ENCODE data around the gene CRACDL. TPM values are rescaled to one million over a fixed set of nuclear protein-coding genes. Genes with fewer than 3 reads are reported as not detected.

CRACDL gene
- total RNA-seq, 2 donors from 2014 or later, result 0.13 to 0.16 TPM

DNA sequence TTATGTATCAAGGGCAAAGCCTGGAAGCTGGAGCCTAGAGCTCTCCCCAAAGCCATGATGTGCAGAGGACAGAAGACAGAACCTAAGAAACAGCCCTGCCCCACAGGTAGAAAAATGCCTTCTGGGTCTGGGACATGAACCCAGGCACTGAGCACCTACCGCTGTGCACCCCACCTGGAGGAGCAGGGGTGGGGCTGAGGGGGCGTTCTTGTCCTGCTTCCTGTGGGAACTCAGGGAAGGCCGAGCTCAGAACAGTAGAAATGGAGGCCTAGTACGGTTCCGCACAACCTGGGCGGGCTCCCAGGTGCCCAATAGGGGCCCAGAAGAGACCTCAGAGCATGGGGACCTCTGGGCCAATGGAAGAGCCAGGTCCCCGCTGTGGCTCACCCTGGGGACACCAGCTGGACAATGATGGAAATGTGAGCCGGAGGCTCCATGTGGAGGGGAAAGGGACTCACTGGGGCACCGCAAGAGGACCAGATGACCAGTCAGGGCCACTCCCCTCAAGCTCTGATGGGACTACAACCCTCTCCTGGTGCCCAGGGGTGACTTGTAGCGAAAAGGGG is 3.2 kb downstream of the CRACDL start:
- H3K27ac Mint-ChIP-seq, result no peak overlapping the region
- H3K9me3 Mint-ChIP-seq, result no peaks in the 10 kb centered on the region
- peaks cover 4% of the 10 kb centered on the region for H3K4me1 Mint-ChIP-seq
- ATAC-seq (replicated peaks), result no peak
- H3K27me3 Mint-ChIP-seq, result peaks cover 32% of the 10 kb centered on the region
- no peak overlapping the region for H3K4me3 Mint-ChIP-seq
- no peaks in the 10 kb centered on the region for H3K36me3 Mint-ChIP-seq (ENCODE audit: low read depth)

DNA sequence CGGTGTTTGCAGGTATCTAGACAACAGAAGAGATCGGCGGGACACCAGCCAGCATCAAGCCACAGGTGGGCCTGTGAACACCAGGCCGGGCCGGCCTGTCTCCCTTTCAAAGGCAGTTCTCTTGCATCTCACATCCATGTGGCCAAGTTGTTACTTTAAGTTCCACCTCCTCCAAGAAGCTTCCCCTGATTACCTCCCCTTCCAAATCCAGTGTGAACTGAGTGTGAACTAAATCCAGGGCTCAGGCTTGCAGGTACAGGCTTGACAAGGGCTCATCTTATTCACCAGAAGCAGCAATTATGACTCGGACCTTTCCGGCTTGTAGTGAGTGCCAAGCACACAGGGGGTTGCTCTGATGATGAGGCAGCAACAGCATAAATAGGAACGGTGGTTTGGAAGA is 3.9 kb downstream of the CRACDL start:
- H3K4me3 Mint-ChIP-seq, result no peak overlapping the region
- H3K9me3 Mint-ChIP-seq, result no peaks in the 10 kb centered on the region
- ATAC-seq (replicated peaks), result no peak
- H3K4me1 Mint-ChIP-seq, result peaks cover 4% of the 10 kb centered on the region
- H3K27ac Mint-ChIP-seq, result no peak overlapping the region
- no peaks in the 10 kb centered on the region for H3K36me3 Mint-ChIP-seq (ENCODE audit: low read depth)
- peaks cover 31% of the 10 kb centered on the region for H3K27me3 Mint-ChIP-seq

DNA sequence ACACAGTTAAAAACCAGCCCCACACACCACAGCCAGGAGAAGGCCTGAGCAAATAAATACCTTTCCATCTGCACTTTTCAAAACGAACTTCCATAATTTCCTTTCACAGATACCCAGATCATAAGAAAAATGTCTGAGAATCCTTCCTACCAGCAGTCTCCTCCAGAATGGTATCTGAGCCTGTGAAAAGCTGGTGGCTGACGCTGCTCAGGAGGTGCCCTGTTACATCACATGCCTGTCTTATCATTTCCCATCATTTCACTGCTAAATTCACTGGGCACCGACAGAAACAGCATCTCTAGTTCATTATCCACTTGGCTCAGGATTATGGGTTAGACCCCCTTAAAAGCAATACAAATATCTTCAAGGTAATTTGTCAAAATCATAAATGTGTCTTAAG is 4.4 kb downstream of the CRACDL start:
- peaks cover 4% of the 10 kb centered on the region for H3K4me1 Mint-ChIP-seq
- ATAC-seq (replicated peaks), result no peak
- H3K4me3 Mint-ChIP-seq, result no peak overlapping the region
- no peak overlapping the region for H3K27ac Mint-ChIP-seq
- no peaks in the 10 kb centered on the region for H3K36me3 Mint-ChIP-seq (ENCODE audit: low read depth)
- H3K9me3 Mint-ChIP-seq, result no peaks in the 10 kb centered on the region
- peaks cover 31% of the 10 kb centered on the region for H3K27me3 Mint-ChIP-seq

DNA sequence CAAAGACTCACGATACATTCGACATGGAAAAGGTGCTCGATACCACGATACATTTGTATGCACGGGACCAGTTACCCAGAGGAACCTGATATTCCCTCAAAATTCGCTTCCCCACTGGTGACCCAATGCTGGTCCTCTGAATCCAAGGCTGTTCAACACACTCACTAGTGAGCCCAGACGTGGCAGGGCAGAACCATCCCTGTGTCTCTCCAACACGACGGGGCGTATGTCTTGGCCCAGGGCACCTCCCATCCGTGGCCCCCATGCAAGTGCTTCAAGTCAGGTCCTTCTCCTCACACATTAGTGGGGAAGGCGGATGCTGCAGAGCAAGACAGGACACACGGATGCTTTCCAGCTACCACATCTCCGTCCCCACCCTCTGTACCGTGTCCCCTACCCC is 6.1 kb downstream of the CRACDL start:
- Mint-ChIP-seq H3K27ac (no peak overlapping the region), H3K9me3 (no peaks in the 10 kb centered on the region), H3K4me1 (no peaks in the 10 kb centered on the region), H3K27me3 (peaks cover 25% of the 10 kb centered on the region), H3K4me3 (no peak overlapping the region), H3K36me3 (ENCODE audit: low read depth) (no peaks in the 10 kb centered on the region)
- ATAC-seq (replicated peaks), result no peak

DNA sequence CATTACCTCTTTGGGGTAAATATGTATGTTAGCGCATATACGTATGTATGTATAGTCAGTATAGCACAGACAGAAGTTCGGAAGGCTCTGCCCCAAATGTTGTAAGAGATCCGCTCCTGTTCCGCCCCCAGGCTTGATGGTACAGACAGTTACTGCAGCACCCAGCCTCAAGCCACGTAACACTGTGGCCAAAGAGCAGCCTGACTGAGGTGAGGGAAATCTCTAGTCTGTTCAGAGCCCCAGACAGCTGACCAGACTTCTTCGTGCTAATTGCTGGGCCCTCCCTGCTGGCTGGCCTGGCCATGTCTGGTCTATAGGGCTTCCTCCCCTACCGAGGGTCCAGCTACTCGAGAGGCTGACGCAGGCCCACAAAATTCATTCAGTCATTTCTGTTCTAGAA is 7.8 kb downstream of the CRACDL start:
- no peak overlapping the region for H3K4me3 Mint-ChIP-seq
- H3K27me3 Mint-ChIP-seq, result peaks cover 12% of the 10 kb centered on the region
- no peaks in the 10 kb centered on the region for H3K4me1 Mint-ChIP-seq

DNA sequence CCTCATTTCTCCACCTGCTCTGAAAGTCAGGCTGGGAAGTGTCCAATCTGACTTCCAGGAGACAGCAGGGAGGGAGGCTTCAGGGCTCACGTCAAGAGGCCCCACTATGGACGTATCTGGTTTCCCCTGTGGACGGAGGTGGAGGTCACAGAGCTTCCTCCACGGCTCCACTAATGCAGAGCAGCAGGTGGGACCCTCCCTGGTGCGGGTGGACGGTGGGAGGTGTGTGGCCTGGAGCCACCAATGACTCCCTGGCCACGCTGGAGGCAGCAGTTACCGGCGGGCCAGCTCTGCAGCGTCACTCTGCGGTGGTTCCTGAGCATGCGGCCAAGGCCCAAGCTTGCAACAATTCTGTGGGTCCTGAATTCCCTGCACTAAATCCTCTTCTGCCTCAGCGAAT is 9.0 kb downstream of the CRACDL start:
- no peak for ATAC-seq (replicated peaks)

More for the DNA sequence above, 7.8 kb downstream of the CRACDL start:
- ATAC-seq (replicated peaks), result no peak
- Mint-ChIP-seq H3K9me3 (no peaks in the 10 kb centered on the region), H3K27ac (no peak overlapping the region), H3K36me3 (ENCODE audit: low read depth) (no peaks in the 10 kb centered on the region)

DNA sequence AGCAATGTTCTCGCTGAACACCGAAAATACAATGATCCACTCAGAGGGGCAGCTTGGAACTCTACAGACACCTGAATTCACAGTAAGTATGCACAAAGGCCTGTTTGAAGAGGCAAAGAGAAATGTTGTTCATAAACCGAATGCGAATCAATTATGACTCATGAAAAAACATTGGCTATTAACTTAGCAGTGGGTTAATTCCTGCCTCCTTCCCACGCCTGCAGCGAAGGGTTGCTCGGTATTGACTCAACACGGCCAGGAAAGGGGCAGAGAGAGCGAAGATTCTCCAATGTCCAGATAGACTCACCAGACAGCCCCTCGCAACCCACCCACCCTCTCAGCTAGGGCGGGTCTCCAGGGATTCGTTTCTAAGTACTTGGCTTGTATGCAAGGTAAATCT is 9.4 kb downstream of the CRACDL start:
- peaks cover 12% of the 10 kb centered on the region for H3K27me3 Mint-ChIP-seq
- no peak for ATAC-seq (replicated peaks)
- H3K27ac Mint-ChIP-seq, result no peak overlapping the region
- H3K4me1 Mint-ChIP-seq, result no peaks in the 10 kb centered on the region
- H3K9me3 Mint-ChIP-seq, result no peaks in the 10 kb centered on the region
- no peak overlapping the region for H3K4me3 Mint-ChIP-seq
- H3K36me3 Mint-ChIP-seq (ENCODE audit: low read depth), result no peaks in the 10 kb centered on the region

More for the DNA sequence above, 9.0 kb downstream of the CRACDL start:
- Mint-ChIP-seq H3K4me3 (no peak overlapping the region), H3K9me3 (no peaks in the 10 kb centered on the region), H3K4me1 (no peaks in the 10 kb centered on the region), H3K36me3 (ENCODE audit: low read depth) (no peaks in the 10 kb centered on the region), H3K27ac (no peak overlapping the region), H3K27me3 (peaks cover 12% of the 10 kb centered on the region)

DNA sequence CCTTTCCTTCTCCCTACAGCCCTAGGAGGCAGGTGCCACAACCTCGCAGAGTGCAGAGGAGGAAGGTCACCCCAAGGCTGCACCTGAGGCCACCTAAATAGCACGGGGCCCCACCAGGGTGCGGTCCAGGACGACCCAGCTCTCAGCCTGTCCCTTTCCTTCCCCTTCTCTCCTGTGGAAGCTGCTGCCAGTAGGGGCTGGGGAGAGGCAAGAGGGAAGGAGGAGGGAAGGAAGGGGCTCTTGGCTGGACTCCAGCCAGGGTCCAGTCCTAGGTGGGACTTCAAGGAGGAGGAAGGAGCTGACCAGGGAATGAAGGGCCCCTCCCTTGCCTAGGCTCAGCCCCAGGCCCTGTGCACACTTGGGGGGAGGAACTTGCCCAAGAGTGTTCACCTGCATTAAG is 11.1 kb downstream of the CRACDL start:
- H3K36me3 Mint-ChIP-seq (ENCODE audit: low read depth), result no peaks in the 10 kb centered on the region
- no peak for ATAC-seq (replicated peaks)
- H3K9me3 Mint-ChIP-seq, result no peaks in the 10 kb centered on the region

DNA sequence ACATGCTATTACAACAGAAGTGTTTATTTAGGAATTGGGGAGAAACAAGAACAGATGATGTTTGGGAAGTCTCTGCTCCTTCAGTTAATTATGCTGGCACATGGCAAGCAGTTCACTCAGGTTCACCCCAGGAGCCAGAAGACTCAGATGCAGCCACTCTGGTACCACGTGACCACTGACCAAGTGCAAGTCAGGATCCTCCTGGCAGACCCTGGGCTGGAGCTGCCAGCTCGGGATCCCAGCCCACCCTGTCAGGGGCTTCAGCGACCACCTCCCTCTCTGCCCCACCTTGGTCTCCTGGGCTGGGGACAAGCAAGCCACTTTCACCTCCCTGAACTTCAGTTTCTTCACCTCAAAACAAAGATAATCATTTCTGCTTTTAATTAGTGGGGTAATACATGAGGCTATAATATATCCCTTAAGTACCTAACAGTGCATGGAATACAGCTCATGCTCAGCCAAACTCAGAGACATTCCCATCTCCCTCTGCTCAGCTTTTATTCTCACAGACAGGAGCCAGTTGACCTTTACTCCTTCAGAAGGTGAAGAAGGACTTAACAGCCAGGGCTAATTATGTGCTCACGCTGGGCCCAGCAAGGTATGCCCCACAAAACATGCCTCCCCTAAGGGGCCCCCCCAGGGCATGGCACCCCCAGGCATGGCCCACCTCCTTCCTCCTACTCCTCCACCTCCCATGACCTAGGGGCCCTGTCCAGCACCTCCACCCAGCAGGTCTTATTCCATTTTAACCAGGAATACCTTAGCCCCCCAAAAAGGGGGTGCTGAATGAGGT is 11.8 kb downstream of the CRACDL start:
- ATAC-seq (replicated peaks), result no peak
- Mint-ChIP-seq H3K27ac (no peak overlapping the region), H3K27me3 (peaks cover 13% of the 10 kb centered on the region), H3K36me3 (ENCODE audit: low read depth) (no peaks in the 10 kb centered on the region), H3K4me3 (no peak overlapping the region), H3K4me1 (no peaks in the 10 kb centered on the region), H3K9me3 (no peaks in the 10 kb centered on the region)

More for the DNA sequence above, 11.1 kb downstream of the CRACDL start:
- Mint-ChIP-seq H3K27me3 (peaks cover 13% of the 10 kb centered on the region), H3K4me3 (no peak overlapping the region), H3K27ac (no peak overlapping the region), H3K4me1 (no peaks in the 10 kb centered on the region)

DNA sequence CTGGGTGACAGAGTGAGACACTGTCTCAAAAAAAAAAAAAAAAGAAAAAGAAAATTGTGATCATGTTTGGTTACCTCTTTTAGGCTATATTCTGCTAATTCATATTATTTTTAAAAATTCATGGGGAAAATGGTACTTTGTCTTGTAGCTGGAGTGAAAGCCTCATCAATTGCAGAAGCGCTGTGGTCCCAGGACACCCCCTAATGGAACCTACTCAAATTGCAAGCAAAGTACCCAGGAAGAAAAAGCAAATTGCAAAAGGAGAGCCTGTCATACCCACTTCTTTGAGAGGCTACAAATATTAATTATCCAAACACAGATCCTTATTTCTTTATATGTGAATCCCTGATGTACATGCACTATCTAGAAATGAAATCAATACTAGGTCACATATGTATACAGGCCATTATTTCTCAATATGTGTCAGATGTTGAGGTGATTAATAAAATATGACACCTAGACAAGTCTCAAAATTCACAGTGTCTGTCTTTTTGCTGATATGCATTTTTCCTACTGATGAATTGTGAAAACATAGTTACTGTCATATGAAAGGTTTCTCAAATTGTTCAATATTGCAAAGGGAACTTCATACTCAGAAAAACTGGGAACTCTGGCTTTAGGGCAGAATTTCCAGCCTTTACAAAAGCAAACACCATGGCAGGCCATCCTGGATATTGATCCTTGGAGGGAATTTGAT is 12.6 kb downstream of the CRACDL start:
- H3K4me3 Mint-ChIP-seq, result no peak overlapping the region
- H3K36me3 Mint-ChIP-seq (ENCODE audit: low read depth), result no peaks in the 10 kb centered on the region
- no peak for ATAC-seq (replicated peaks)
- H3K27me3 Mint-ChIP-seq, result peaks cover 9% of the 10 kb centered on the region
- no peak overlapping the region for H3K27ac Mint-ChIP-seq
- no peaks in the 10 kb centered on the region for H3K9me3 Mint-ChIP-seq
- no peaks in the 10 kb centered on the region for H3K4me1 Mint-ChIP-seq

DNA sequence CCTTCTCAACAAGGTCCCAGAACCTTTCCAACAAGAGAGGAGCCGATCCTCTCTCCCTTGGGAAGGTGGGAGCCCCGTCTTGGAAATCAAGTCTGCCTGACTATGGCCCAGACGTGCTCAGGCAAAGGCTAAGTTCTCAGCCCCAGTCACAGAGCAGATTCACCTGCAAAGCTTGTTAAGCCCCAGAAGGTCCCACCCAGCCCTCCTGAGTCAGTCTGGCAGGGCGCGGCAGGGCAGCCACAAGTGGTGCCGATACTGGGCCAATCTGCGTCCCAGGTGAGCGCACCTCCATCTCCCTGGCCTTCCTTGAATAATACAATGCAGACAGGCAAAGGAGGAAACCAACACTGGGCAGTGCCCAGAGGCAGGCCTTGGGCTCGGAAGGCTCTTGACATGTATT is 15.0 kb downstream of the CRACDL start:
- H3K4me1 Mint-ChIP-seq, result no peaks in the 10 kb centered on the region

DNA sequence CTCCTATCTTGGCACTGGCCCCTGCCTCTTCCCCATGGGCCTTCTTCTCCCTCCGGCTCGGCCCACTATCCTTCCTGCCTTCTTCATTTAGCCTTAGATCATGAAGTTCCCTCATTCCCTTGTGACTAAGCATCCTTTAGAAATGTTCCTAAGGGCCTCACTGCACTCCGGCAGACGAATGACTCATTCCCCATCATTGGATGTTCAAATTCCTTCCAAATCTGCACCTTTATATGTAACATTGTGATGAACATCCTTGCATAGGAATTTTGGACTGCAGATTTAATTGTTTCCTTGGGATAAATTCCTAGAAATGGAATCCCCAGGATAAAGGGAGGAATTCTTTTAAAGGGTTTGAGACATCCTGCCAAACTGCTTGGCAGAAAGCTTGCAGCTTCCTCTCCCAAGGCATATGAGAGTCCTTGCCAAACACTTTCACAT is 19.0 kb downstream of the CRACDL start:
- Mint-ChIP-seq H3K4me3 (no peak overlapping the region), H3K27me3 (peaks cover 30% of the 10 kb centered on the region)

More for the DNA sequence above, 15.0 kb downstream of the CRACDL start:
- Mint-ChIP-seq H3K27ac (no peak overlapping the region), H3K4me3 (no peak overlapping the region), H3K9me3 (no peaks in the 10 kb centered on the region), H3K27me3 (peaks cover 14% of the 10 kb centered on the region), H3K36me3 (ENCODE audit: low read depth) (no peaks in the 10 kb centered on the region)
- no peak for ATAC-seq (replicated peaks)

DNA sequence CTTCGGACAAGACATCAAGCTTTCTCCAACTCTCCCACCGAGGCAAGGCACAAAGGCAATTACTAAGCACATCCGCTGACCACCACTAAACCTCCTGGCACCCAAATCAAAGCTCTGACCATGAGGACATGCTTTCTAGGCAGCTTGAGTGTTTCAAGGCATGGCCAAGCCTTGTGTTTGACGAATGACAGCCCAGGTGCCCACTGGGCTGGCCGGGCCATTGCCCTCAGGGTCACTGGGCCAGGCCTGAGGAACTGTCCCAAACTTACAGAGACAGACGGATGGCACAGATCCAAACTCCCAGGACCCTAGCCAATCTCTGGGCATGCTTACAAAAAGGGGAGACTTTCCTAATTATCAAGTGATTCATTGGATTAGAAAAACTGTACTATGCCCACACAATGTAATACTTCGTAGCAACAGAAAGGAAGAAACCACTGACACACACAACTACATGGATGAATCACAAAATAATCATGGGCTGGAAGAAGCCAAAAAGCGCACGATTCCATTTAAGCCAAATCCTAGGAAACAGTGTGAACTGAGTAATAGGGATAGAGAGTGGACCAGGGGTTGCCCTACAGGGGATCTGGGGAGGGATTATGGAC is 20.2 kb downstream of the CRACDL start:
- Mint-ChIP-seq H3K27ac (no peak overlapping the region), H3K27me3 (peaks cover 30% of the 10 kb centered on the region), H3K9me3 (no peaks in the 10 kb centered on the region), H3K4me3 (no peak overlapping the region), H3K36me3 (ENCODE audit: low read depth) (no peaks in the 10 kb centered on the region), H3K4me1 (peaks cover 18% of the 10 kb centered on the region)
- ATAC-seq (replicated peaks), result no peak

More for the DNA sequence above, 19.0 kb downstream of the CRACDL start:
- Mint-ChIP-seq H3K9me3 (no peaks in the 10 kb centered on the region), H3K4me1 (peaks cover 13% of the 10 kb centered on the region), H3K36me3 (ENCODE audit: low read depth) (no peaks in the 10 kb centered on the region), H3K27ac (no peak overlapping the region)
- no peak for ATAC-seq (replicated peaks)

DNA sequence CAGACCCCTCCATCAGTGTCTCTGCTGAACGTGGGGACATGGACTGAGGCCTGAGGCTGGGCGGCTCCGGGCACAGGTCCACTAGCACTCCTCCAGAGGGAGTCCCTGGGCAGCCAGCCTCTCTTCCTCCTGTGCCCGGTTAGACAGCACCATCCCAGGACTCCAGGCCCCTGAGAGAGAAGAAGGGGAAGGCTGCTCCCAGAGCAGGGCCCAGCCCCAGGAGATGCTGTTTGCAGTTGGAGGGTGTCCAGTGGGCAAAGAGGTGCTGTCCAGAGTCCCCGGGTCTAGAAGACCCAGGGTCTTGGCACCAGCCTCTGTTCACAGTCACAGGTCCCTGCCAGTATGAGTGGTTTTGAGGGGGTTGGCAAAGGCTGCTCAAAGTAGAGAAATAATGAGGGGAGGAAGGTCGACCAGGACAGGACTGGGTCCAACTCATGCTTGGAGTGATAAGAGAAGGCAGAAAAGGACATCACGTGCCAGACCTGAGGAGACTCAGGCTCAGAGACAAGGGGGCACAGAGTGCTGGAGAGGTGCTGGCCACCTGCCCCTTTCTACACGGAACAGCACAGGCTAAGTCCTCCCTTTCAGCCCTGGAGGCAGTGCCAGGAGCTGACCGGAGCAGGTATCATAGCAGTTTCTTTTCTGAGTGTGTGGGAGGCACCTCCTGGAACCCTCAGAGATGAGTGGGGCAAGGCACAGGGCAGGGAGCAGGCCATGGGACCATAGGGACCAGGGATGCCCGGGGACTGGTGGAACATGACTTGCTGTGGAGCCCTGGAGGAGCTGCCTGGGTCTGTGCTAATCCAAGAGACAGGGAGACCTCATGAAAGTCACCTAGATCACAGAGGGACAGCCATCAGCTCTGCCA is 21.1 kb downstream of the CRACDL start:
- no peak overlapping the region for H3K27ac Mint-ChIP-seq
- peaks cover 25% of the 10 kb centered on the region for H3K27me3 Mint-ChIP-seq
- no peak overlapping the region for H3K4me3 Mint-ChIP-seq
- no peaks in the 10 kb centered on the region for H3K36me3 Mint-ChIP-seq (ENCODE audit: low read depth)
- H3K4me1 Mint-ChIP-seq, result peaks cover 18% of the 10 kb centered on the region
- ATAC-seq (replicated peaks), result no peak
- no peaks in the 10 kb centered on the region for H3K9me3 Mint-ChIP-seq
